ENCODE data around the gene EMP3. TPM values are rescaled to one million over a fixed set of nuclear protein-coding genes. Genes with fewer than 3 reads are reported as not detected.

Gene EMP3
- total and polyA plus RNA-seq, 9 of the 15 experiments (the other 6 are each of a cell fraction or from before 2014, with no cell fraction given) = 123 to 386 (median 296) TPM

GRCh38 chr19:48325265-48325910, at the start of gene EMP3 (continued):
- TF ChIP-seq ZBTB26 (CRISPR knock-in tag; IDR thresholded peaks at IDR 0.05) (peak; percentile 91; the same call in 1 of the 2 replicates), NFXL1 (CRISPR knock-in tag; IDR thresholded peaks at IDR 0.05) (no peak), MECOM (CRISPR knock-in tag; IDR thresholded peaks at IDR 0.05) (no peak), SFPQ (IDR thresholded peaks at IDR 0.05; ENCODE audit: low read depth, low read length) (no peak), ZBTB8A (IDR thresholded peaks at IDR 0.05; ENCODE audit: partially characterized antibody) (no peak), NR1H2 (CRISPR knock-in tag; IDR thresholded peaks at IDR 0.05) (no peak), ZNF583 (CRISPR knock-in tag; IDR thresholded peaks at IDR 0.05) (no peak), SMARCB1 (IDR thresholded peaks at IDR 0.05; ENCODE audit: insufficient read length, low read depth) (no peak), SMAD2 (IDR thresholded peaks at IDR 0.05; ENCODE audit: low read depth, low read length) (no peak), BRD9 (IDR thresholded peaks at IDR 0.05; ENCODE audit: low read depth, partially characterized antibody) (peak; percentile 68), ZNF644 (tag; IDR thresholded peaks at IDR 0.05; ENCODE audit: low read depth) (0 out of 2 replicates have a peak, but pooled peaks have one; percentile 52), RBBP5 (IDR thresholded peaks at IDR 0.05; ENCODE audit: borderline replicate concordance, insufficient read depth, low read length, poor library complexity, severe bottlenecking) (no peak), MTA3 (IDR thresholded peaks at IDR 0.05; ENCODE audit: borderline replicate concordance) (peak; percentile 66; the same call in 1 of the 2 replicates), HNRNPUL1 (IDR thresholded peaks at IDR 0.05; ENCODE audit: low read length) (no peak), ZNF282 (CRISPR knock-in tag; IDR thresholded peaks at IDR 0.05) (no peak)
- TF ChIP-seq, protein P1, sequence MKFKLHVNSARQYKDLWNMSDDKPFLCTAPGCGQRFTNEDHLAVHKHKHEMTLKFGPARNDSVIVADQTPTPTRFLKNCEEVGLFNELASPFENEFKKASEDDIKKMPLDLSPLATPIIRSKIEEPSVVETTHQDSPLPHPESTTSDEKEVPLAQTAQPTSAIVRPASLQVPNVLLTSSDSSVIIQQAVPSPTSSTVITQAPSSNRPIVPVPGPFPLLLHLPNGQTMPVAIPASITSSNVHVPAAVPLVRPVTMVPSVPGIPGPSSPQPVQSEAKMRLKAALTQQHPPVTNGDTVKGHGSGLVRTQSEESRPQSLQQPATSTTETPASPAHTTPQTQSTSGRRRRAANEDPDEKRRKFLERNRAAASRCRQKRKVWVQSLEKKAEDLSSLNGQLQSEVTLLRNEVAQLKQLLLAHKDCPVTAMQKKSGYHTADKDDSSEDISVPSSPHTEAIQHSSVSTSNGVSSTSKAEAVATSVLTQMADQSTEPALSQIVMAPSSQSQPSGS (CRISPR knock-in tag; IDR thresholded peaks at IDR 0.05) = no peak
- TF ChIP-seq, protein P2, sequence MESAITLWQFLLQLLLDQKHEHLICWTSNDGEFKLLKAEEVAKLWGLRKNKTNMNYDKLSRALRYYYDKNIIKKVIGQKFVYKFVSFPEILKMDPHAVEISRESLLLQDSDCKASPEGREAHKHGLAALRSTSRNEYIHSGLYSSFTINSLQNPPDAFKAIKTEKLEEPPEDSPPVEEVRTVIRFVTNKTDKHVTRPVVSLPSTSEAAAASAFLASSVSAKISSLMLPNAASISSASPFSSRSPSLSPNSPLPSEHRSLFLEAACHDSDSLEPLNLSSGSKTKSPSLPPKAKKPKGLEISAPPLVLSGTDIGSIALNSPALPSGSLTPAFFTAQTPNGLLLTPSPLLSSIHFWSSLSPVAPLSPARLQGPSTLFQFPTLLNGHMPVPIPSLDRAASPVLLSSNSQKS (CRISPR knock-in tag; IDR thresholded peaks at IDR 0.05) = no peak
- TF ChIP-seq, protein P3, sequence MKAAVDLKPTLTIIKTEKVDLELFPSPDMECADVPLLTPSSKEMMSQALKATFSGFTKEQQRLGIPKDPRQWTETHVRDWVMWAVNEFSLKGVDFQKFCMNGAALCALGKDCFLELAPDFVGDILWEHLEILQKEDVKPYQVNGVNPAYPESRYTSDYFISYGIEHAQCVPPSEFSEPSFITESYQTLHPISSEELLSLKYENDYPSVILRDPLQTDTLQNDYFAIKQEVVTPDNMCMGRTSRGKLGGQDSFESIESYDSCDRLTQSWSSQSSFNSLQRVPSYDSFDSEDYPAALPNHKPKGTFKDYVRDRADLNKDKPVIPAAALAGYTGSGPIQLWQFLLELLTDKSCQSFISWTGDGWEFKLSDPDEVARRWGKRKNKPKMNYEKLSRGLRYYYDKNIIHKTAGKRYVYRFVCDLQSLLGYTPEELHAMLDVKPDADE (conservative IDR thresholded peaks at IDR 0.05; ENCODE audit: control insufficient read depth, low read depth, low read length) = no peak
- TF ChIP-seq, protein P4, sequence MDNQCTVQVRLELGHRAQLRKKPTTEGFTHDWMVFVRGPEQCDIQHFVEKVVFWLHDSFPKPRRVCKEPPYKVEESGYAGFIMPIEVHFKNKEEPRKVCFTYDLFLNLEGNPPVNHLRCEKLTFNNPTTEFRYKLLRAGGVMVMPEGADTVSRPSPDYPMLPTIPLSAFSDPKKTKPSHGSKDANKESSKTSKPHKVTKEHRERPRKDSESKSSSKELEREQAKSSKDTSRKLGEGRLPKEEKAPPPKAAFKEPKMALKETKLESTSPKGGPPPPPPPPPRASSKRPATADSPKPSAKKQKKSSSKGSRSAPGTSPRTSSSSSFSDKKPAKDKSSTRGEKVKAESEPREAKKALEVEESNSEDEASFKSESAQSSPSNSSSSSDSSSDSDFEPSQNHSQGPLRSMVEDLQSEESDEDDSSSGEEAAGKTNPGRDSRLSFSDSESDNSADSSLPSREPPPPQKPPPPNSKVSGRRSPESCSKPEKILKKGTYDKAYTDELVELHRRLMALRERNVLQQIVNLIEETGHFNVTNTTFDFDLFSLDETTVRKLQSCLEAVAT (IDR thresholded peaks at IDR 0.05) = peak; percentile 88 to 96

Data from K562 (cell line).